ENCODE results near the gene RELT.

Gene RELT

DNA sequence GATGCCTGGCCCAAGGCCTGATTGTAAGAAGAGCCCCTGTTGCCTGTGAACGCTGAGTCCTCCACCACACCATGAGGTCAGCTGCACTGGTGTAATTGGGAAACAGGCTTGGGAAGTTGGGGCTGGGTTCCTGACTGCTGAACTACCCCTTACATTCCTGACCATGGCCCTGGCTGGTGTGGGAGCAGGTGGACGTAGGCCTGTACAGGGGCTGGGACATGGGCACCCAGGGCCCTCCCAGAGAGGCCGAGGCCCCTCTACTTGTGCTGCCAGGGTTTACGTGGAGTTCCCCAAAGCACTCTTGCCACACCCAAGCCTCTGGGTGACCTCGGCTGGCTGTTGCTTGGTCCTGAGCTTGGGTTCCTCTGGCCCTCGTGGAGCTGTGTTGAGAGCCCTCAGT, 5.4 kb downstream of the RELT start:
- TF ChIP-seq, protein P1, sequence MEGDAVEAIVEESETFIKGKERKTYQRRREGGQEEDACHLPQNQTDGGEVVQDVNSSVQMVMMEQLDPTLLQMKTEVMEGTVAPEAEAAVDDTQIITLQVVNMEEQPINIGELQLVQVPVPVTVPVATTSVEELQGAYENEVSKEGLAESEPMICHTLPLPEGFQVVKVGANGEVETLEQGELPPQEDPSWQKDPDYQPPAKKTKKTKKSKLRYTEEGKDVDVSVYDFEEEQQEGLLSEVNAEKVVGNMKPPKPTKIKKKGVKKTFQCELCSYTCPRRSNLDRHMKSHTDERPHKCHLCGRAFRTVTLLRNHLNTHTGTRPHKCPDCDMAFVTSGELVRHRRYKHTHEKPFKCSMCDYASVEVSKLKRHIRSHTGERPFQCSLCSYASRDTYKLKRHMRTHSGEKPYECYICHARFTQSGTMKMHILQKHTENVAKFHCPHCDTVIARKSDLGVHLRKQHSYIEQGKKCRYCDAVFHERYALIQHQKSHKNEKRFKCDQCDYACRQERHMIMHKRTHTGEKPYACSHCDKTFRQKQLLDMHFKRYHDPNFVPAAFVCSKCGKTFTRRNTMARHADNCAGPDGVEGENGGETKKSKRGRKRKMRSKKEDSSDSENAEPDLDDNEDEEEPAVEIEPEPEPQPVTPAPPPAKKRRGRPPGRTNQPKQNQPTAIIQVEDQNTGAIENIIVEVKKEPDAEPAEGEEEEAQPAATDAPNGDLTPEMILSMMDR (IDR thresholded peaks at IDR 0.05; ENCODE audit: control insufficient read depth, extremely low read depth, insufficient read depth), result no peak
- DNase-seq (ENCODE audit: low read depth), result no peak
- no peak overlapping the region for H3K4me3 ChIP-seq (ENCODE audit: low read depth, low read length)

DNA sequence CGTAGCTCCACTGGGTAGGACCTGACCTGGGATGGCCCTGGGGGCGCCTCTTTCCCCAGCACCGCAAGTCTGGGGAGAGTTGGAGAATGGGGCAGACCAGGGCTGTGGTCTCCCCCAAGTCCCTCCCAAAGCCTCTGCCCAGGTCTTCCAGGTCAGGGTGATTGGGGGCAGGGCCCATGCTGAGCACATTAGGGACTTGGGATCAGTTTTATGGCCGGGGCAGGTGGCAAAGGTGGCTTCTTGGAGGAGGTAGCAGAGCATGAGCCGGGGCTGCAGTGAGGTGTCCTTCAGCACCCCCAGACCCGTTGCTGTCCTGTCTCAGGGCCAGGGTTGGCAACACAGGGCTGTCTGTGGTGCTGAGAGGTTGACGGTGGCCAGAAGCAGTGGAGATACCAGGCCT, 6.0 kb downstream of the RELT start:
- H3K4me3 ChIP-seq (ENCODE audit: low read depth, low read length), result no peak overlapping the region
- TF ChIP-seq, protein P1 (IDR thresholded peaks at IDR 0.05; ENCODE audit: control insufficient read depth, extremely low read depth, insufficient read depth), result no peak
- DNase-seq (ENCODE audit: low read depth), result no peak

DNA sequence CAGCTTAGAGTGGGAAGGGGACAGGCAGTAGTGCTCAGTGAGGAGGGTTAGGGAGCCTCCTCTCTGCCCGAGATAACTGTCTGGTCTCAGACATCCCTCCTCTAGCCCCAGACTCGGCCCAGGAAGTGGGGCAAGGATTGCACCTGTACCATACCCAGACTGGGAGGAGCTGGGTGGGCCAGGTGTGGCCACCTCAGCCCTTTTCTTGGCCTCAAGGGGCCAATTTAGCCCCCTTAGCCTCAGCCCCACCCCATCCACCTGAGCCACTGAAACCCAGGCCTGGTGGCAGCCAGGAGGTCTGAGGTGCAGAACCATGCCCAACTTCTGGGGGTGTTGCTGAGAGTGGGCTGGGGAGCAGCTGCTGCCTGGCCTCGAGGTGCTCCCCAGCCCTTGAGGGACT, 6.5 kb downstream of the RELT start:
- TF ChIP-seq, protein P1 (IDR thresholded peaks at IDR 0.05; ENCODE audit: control insufficient read depth, extremely low read depth, insufficient read depth), result no peak
- H3K4me3 ChIP-seq (ENCODE audit: low read depth, low read length), result no peak overlapping the region

DNA sequence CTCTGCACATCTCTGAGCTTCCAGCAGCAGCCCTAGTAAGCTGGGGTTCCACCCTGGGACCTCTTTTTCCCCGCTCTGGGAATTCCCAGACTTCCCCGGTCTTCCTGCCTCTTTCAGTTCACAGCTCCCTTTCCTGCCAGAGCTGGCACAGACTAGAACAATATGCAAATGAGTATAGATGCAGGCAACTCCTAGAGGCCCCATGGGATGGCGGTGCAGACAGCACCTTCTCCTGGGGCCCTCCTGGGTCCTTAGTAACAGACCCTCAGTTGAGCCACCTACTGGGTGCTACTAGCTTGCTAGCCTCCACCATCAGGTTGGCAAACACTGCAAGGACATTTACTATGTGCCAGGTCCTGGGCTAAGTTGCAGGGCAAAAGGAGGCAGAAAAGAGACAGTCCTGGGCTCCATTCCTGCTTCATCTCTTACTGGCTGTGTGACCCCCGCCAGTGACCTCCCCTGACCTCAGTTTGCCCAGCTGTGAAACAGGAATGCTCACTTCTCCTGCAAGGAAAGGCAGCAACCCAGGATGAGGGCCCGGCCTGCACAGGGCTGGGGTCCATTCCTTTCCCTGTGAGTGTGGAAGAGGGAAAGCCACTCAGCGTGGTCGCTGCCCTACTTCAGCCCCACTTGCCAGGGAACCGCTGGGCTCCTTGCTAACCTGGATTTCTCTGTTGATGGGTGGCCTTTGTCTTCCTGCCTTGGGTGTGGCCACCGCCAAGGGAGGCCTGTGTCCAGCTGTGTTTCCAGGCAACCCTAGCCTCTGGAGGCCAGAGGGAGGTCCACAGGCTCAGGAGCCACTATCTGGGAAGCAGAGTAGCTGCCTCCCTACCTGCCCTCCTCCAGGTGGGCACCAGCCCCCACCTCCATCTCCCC, 7.3 kb downstream of the RELT start:
- TF ChIP-seq, protein P1 (IDR thresholded peaks at IDR 0.05; ENCODE audit: control insufficient read depth, extremely low read depth, insufficient read depth), result no peak
- H3K4me3 ChIP-seq (ENCODE audit: low read depth, low read length), result no peak overlapping the region
- no peak for DNase-seq (ENCODE audit: low read depth)

More for the DNA sequence above, 6.5 kb downstream of the RELT start:
- no peak for DNase-seq (ENCODE audit: low read depth)

DNA sequence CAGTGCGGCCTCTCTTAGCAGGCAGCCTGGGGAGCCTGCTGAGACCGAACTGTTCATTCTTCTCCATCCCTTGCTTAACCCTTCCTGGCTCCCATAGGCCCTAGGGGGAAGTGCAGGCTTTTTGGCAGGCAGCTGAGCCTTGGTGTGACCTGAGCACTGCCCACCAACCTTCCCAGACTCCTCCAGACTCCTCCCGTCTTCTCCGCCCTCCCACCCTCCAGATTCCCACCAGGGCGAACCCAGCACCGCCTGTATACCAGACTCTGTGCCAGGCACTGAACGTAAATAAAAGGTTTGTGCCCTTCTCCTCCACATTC, 7.9 kb downstream of the RELT start:
- DNase-seq (ENCODE audit: low read depth), result no peak
- TF ChIP-seq, protein P1 (IDR thresholded peaks at IDR 0.05; ENCODE audit: control insufficient read depth, extremely low read depth, insufficient read depth), result no peak
- H3K4me3 ChIP-seq (ENCODE audit: low read depth, low read length), result no peak overlapping the region

DNA sequence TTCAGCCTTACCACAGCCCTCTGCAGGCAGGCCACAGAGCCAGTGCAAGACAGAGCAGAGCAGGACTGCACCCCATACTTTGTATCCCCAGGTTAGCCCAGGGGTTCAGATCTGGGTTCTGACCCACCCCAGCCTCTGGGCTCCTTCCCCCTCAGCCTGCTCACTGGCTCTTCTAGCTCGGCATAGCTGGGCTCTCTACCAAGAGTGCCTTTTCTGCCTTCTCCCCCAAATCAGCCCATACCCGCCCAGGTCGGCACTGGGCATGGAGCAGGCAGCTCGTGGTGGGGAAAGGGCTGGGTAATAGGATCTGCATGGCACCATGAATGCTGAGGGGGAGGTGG, 8.3 kb downstream of the RELT start:
- no peak for DNase-seq (ENCODE audit: low read depth)
- TF ChIP-seq, protein P1 (IDR thresholded peaks at IDR 0.05; ENCODE audit: control insufficient read depth, extremely low read depth, insufficient read depth), result no peak
- H3K4me3 ChIP-seq (ENCODE audit: low read depth, low read length), result no peak overlapping the region
